GM12864 (cell line): ENCODE results near the gene C1orf159.

Experiments
- DNase-seq: peaks from one replicate; pipeline ENCODE4 v3.0.0-alpha.2; 2011; ENCODE audit warnings: low read depth
- H3K4me3 ChIP-seq: 2 replicates; pipeline ENCODE4 v1.5.1; 2011; ENCODE audit warnings: mild to moderate bottlenecking, low read depth, low read length, control low read depth
- TF ChIP-seq, protein P1 (sequence below): IDR thresholded peaks from 2 replicates; pipeline ENCODE4 v1.5.1; 2011; ENCODE audit warnings: low read depth, mild to moderate bottlenecking, moderate library complexity, low read length, control low read depth, inconsistent platforms; ENCODE audit errors: missing control alignments

C1orf159 gene

GRCh38 chr1:1094981-1095380, 20.9 kb downstream of the C1orf159 start:
- TF ChIP-seq, protein P1, sequence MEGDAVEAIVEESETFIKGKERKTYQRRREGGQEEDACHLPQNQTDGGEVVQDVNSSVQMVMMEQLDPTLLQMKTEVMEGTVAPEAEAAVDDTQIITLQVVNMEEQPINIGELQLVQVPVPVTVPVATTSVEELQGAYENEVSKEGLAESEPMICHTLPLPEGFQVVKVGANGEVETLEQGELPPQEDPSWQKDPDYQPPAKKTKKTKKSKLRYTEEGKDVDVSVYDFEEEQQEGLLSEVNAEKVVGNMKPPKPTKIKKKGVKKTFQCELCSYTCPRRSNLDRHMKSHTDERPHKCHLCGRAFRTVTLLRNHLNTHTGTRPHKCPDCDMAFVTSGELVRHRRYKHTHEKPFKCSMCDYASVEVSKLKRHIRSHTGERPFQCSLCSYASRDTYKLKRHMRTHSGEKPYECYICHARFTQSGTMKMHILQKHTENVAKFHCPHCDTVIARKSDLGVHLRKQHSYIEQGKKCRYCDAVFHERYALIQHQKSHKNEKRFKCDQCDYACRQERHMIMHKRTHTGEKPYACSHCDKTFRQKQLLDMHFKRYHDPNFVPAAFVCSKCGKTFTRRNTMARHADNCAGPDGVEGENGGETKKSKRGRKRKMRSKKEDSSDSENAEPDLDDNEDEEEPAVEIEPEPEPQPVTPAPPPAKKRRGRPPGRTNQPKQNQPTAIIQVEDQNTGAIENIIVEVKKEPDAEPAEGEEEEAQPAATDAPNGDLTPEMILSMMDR, result no peak
- H3K4me3 ChIP-seq, result no peak overlapping the region
- no peak for DNase-seq

- TF ChIP-seq, protein P1, result no peak
- H3K4me3 ChIP-seq, result no peak overlapping the region
- DNase-seq, result no peak
These were observed 22.3 kb downstream of the C1orf159 start for GRCh38 chr1:1093610-1093943.

- H3K4me3 ChIP-seq, result no peak overlapping the region
- DNase-seq, result no peak
- TF ChIP-seq, protein P1, result no peak
These were observed 22.8 kb downstream of the C1orf159 start for GRCh38 chr1:1092894-1093609.

DNA sequence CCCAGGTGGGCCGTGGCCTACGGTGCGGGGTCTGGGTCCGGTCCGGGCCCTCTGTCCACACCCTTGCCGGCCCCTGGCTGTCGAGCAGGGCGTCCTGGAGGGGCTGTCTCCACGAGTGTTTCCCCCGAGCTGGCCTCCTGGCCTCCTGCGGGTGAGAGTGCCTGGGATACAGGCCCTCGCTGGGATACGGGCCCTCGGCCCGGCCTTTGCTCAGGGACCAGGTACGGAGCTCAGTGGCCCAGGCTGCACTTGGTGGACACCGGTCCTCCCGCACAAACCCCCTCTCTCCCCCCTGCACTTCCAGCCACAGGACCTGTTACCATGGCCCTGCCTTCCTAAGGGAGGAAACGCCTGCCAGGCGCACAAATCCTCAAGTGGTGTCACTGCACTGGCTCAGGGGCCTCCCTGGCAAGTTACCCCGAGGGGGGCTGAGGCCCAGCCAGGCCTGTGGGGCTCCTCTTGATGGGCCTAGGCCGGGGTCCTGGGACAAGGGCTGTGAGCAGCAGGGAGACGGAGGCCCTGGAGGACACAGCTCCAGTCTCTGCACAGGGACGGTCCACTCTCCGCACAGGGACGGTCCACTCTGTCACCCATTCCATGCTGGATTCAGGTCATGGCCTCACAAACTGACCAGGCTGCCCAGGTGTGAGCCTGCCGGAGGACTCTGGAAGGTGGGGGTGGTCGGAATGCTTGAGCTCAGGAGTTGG, 23.6 kb downstream of the C1orf159 start:
- TF ChIP-seq, protein P1, result no peak
- DNase-seq, result no peak
- H3K4me3 ChIP-seq, result no peak overlapping the region

GRCh38 chr1:1091344-1092148, 24.3 kb downstream of the C1orf159 start:
- TF ChIP-seq, protein P1, result no peak
- H3K4me3 ChIP-seq, result no peak overlapping the region
- no peak for DNase-seq

DNA sequence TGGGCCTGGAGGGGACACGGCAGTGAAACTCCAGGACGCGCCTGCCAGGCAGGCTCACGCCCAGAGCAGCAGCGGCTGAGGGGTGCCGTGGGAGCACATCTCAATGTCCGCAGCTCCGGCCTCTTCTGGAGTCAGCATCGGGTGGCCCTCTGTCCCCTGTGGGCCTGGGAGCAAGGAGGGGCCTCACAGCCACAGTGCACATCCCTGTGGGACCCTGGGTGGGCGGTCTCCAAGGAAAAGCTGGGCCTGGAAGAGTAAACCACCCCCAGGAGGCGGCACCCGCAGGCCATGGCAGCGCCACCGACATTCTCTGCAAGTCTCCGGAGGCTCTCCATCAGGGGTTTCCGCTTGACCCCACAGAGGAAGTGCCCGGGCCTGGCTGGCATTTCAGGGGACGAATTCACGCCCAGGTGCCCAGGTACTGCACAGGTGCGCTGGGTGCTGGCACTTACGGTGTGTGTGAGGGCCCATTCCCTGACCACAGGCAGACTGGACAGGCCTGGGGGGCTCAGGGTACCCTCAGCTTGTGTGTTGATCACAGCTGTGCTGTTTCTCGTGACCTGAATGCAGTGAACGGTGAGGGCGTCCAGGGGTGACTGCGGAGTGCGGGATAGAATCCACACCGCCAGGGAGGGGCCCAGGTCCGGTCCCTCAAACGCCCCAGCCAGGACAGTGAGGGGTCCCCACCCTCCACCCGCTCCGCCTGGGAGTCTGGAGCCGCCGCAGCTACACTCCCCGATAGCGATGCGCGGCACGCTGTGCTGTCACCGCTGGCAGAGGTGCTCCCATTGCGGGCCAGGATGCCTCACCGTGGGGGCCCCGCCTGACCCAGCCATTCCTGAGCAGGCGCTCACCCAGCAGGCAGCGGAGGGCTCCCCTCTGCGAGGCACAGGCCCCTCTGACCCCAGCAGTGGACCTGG, 25.2 kb downstream of the C1orf159 start:
- TF ChIP-seq, protein P1, result no peak
- no peak for DNase-seq
- no peak overlapping the region for H3K4me3 ChIP-seq
